Endothelial cell of umbilical vein (primary cell): ENCODE data around the gene PIWIL4. TPM values are rescaled to one million over a fixed set of nuclear protein-coding genes. Genes with fewer than 3 reads are reported as not detected.

ENCODE experiments used
- BruUV-seq: library from RNA; stranded (reverse); fragments of 400-500 nt; replicated peaks from 2 replicates; lab custom pipeline; 2021; lab: Mats Ljungman, UMichigan
- CTCF ChIA-PET: fragments of 300-600, 350-600 bp; sonication (Branson Sonifier 250); formaldehyde crosslinking; loops from one replicate; lab custom pipeline; 2021; ENCODE audit warnings: antibody characterized with exemption, inconsistent platforms; lab: Charles Lee
- POLR2A ChIA-PET: fragments of 300-600, 350-600 bp; sonication (Branson Sonifier 250); formaldehyde crosslinking; loops from one replicate; lab custom pipeline; 2021; ENCODE audit warnings: antibody characterized with exemption, inconsistent platforms; lab: Charles Lee
- DNase-seq: peaks from one replicate; pipeline ENCODE4 v3.0.0-alpha.2; 2011; ENCODE audit warnings: low read depth, low spot score
- FAIRE-seq: peaks from 2 replicates; lab custom pipeline; 2011; peaks lifted over from hg19 to GRCh38; lab: Jason Lieb, UNC
- H2AFZ ChIP-seq: 2 replicates; pipeline ENCODE4 v1.6.0; 2012; ENCODE audit warnings: low read depth, low read length, control low read depth, inconsistent platforms
- H3K27ac ChIP-seq: 2 replicates; pipeline ENCODE4 v1.5.1; 2011; ENCODE audit warnings: low read depth, mild to moderate bottlenecking, control low read depth, low read length, moderate library complexity; ENCODE audit not compliant: insufficient read depth
- H3K27me3 ChIP-seq, 2 experiments: 2 replicates each; pipeline versions ENCODE4 v1.6.0 to v1.6.1; 2011; ENCODE audit warnings: low read length in 2 of 2, mixed read lengths in 1 of 2; ENCODE audit not compliant: control insufficient read depth in 2 of 2, insufficient read depth in 2 of 2
- H3K36me3 ChIP-seq, 2 experiments: 2 replicates in 1 of 2; 3 replicates in 1 of 2; pipeline ENCODE4 v1.5.1; 2011; ENCODE audit warnings: low read length in 2 of 2, mild to moderate bottlenecking in 1 of 2, moderate library complexity in 1 of 2; ENCODE audit not compliant: control insufficient read depth in 2 of 2, insufficient read depth in 2 of 2; ENCODE audit errors: extremely low read depth in 1 of 2
- H3K4me1 ChIP-seq: 3 replicates; pipeline ENCODE4 v1.5.1; 2011; ENCODE audit warnings: mild to moderate bottlenecking, low read length; ENCODE audit not compliant: control insufficient read depth, insufficient read depth; ENCODE audit errors: extremely low read depth
- H3K4me2 ChIP-seq: 2 replicates; pipeline ENCODE4 v1.6.1; 2011; ENCODE audit warnings: low read length, control low read depth, mixed read lengths; ENCODE audit not compliant: insufficient read depth
- H3K4me3 ChIP-seq, 3 experiments: fragments of 200-600 bp in 1 of 3; sonication (generic), shearing (Covaris generic) in 1 of 3; replicated peaks in 1 of 3; 2 replicates each; pipeline ENCODE4 v1.5.1; 2011 to 2016; ENCODE audit warnings: control low read depth in 3 of 3, low read length in 3 of 3, mild to moderate bottlenecking in 2 of 3, inconsistent platforms in 1 of 3, low read depth in 1 of 3, moderate library complexity in 1 of 3; ENCODE audit not compliant: insufficient read depth in 1 of 3
- H3K79me2 ChIP-seq: 2 replicates; pipeline ENCODE4 v1.6.0; 2012; ENCODE audit warnings: low read length, inconsistent platforms; ENCODE audit not compliant: control insufficient read depth, insufficient read depth
- H3K9ac ChIP-seq: replicated peaks from 2 replicates; pipeline ENCODE3; 2011; ENCODE audit warnings: low read length, control low read depth; ENCODE audit not compliant: insufficient read depth; ENCODE audit errors: extremely low read depth
- H3K9me1 ChIP-seq: replicated peaks from 3 replicates; pipeline ENCODE4 v1.6.0; 2011; ENCODE audit warnings: mild to moderate bottlenecking, low read length; ENCODE audit not compliant: control insufficient read depth, insufficient read depth; ENCODE audit errors: extremely low read depth
- H3K9me3 ChIP-seq: replicated peaks from 2 replicates; pipeline ENCODE4 v1.5.1; 2012; ENCODE audit warnings: low read length, inconsistent platforms; ENCODE audit not compliant: control insufficient read depth, insufficient read depth
- H4K20me1 ChIP-seq: replicated peaks from 2 replicates; pipeline ENCODE3; 2011; ENCODE audit warnings: mild to moderate bottlenecking, low read length; ENCODE audit not compliant: control insufficient read depth, insufficient read depth; ENCODE audit errors: extremely low read depth
- CTCF ChIP-seq, 2 donors: IDR thresholded peaks; 1 replicate in 1 of 2; 2 replicates in 1 of 2; pipeline ENCODE4 v1.5.1; 2011; ENCODE audit warnings: low read length in 2 of 2, mild to moderate bottlenecking in 2 of 2, moderate library complexity in 2 of 2, control low read depth in 1 of 2, inconsistent platforms in 1 of 2, low read depth in 1 of 2; ENCODE audit not compliant: insufficient read depth in 1 of 2; ENCODE audit errors: extremely low read depth in 1 of 2
- EZH2 ChIP-seq: IDR thresholded peaks from 2 replicates; pipeline ENCODE4 v1.6.1; 2012; ENCODE audit warnings: borderline replicate concordance, low read depth, mild to moderate bottlenecking, moderate library complexity, low read length, inconsistent platforms; ENCODE audit not compliant: severe bottlenecking
- FOS ChIP-seq: IDR thresholded peaks from 2 replicates; pipeline ENCODE4 v1.6.1; 2011; ENCODE audit warnings: mild to moderate bottlenecking, low read length, moderate library complexity, borderline replicate concordance; ENCODE audit not compliant: insufficient read depth
- GATA2 ChIP-seq: IDR thresholded peaks from 2 replicates; pipeline ENCODE4 v1.7.0; 2011; ENCODE audit warnings: low read depth, mild to moderate bottlenecking, moderate library complexity, mixed read lengths, low read length; ENCODE audit not compliant: insufficient read length, insufficient read depth
- JUN ChIP-seq: IDR thresholded peaks from 2 replicates; pipeline ENCODE4 v1.6.1; 2011; ENCODE audit warnings: borderline replicate concordance, low read depth; ENCODE audit not compliant: insufficient read length, insufficient read depth
- MAX ChIP-seq: IDR thresholded peaks from 2 replicates; pipeline ENCODE4 v1.6.1; 2011; ENCODE audit not compliant: insufficient read depth, insufficient read length
- MYC ChIP-seq: IDR thresholded peaks from one replicate; pipeline ENCODE4 v1.6.1; 2011; ENCODE audit warnings: mild to moderate bottlenecking, low read depth, low read length
- POLR2A ChIP-seq: IDR thresholded peaks from 2 replicates; pipeline ENCODE4 v1.6.1; 2012; ENCODE audit warnings: low read depth, mild to moderate bottlenecking, control low read depth, low read length
- POLR2AphosphoS5 ChIP-seq: IDR thresholded peaks from 2 replicates; pipeline ENCODE4 v1.6.1; 2012; ENCODE audit warnings: low read depth, mild to moderate bottlenecking, control low read depth, low read length, moderate library complexity; ENCODE audit not compliant: insufficient read depth
- dilution Hi-C: fragments of 300-500 bp; cut with MboI; formaldehyde crosslinking; loops from one replicate; pipeline ENCODE4 v1.15.0; 2019; ENCODE audit warnings: low sequenced_read_pairs; ENCODE audit not compliant: extremely low pct_ligation_motif_present
- intact Hi-C: fragments of 100-400 bp; cut with micrococcal nuclease; formaldehyde crosslinking; loops from one replicate; pipeline ENCODE4 v1.10.0; 2022
- polyA plus RNA-seq, 4 experiments: library from polyadenylated mRNA; depleted of rRNA in 3 of 4; stranded (reverse) in 3 of 4; unstranded in 1 of 4; fragments of >200 nt; gene quantifications; 2 replicates each; pipeline versions ENCODE4 v1.2.1 to v1.2.3, GENCODE V29; 2011 to 2012; ENCODE audit warnings: missing spikeins in 1 of 4
- total RNA-seq: library from RNA; stranded (reverse); gene quantifications from 2 replicates; pipeline ENCODE4 v1.2.3, GENCODE V29; 2021

The PIWIL4 gene
- total and polyA plus RNA-seq, 2 donors (not counting 3 experiments of a cell fraction or from before 2014, with no cell fraction given): 0.55 to 0.64 TPM

DNA sequence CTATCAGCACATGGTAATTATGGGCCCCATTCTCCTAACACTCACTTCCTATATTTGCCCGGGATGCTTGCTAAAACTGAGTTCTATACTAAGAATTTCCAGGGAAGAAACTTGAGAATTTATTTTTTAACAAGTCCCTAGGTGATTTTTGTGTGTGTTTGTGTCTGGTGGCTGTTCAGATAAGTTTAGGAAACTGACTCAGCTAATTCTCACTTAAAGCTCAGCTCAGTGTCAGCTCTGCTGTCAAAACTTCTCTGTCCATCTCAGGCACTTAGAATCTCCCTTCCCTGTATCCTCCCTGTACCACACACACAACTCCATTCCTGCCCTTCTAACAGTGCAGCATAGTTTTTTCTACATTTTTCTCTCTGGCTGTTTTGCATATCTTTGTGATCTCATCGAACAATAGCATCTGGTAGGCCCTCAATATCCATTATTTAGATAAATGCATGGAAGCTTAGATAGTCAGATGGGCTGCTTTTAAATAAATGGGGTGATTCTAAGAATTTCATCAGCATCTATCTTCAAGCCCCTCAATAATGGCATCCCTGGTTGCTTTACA is 69.3 kb downstream of the PIWIL4 start:
- no TSS peak for BruUV-seq
- TF ChIP-seq POLR2A (no peak), MAX (no peak), POLR2AphosphoS5 (no peak), JUN (no peak), CTCF (IDR thresholded peaks at IDR 0.05; ENCODE audit: extremely low read depth in 1 of 2, insufficient read depth in 1 of 2, low read depth in 1 of 2, low read length in 2 of 2) (no peak), EZH2 (no peak), GATA2 (no peak), FOS (no peak), MYC (no peak)
- Histone ChIP-seq H3K4me3 (no peak overlapping the region), H3K79me2 (no peaks in the 10 kb centered on the region), H3K36me3 (no peaks in the 10 kb centered on the region), H3K27me3 (no peaks in the 10 kb centered on the region), H3K4me2 (no peak overlapping the region), H2AFZ (no peak overlapping the region), H3K9me3 (no peaks in the 10 kb centered on the region), H4K20me1 (no peaks in the 10 kb centered on the region), H3K9me1 (no peaks in the 10 kb centered on the region), H3K4me1 (peaks cover 3% of the 10 kb centered on the region), H3K27ac (no peak overlapping the region), H3K9ac (no peak overlapping the region)
- POLR2A ChIA-PET: no interaction called here
- intact Hi-C loops (no loop called here), dilution Hi-C loops (no loop called here)
- no peak for FAIRE-seq
- no peak for DNase-seq
- CTCF ChIA-PET: interaction anchor here (0.6 to 1.8 kb wide), 2 partner anchors 13 to 261 kb away, joined by 3 to 5 read pairs; no protein-coding TSS in a partner anchor
